GM21528 (cell line): ENCODE results near the gene TADA3.

Source experiments
- ATAC-seq: cut with Tn5 transposase; IDR thresholded peaks from one replicate; pipeline ENCODE4 v1.9.1; 2021; ENCODE audit warnings: mild to moderate bottlenecking, moderate library complexity; ENCODE audit not compliant: unreplicated experiment, low FRiP score

The TADA3 gene

DNA sequence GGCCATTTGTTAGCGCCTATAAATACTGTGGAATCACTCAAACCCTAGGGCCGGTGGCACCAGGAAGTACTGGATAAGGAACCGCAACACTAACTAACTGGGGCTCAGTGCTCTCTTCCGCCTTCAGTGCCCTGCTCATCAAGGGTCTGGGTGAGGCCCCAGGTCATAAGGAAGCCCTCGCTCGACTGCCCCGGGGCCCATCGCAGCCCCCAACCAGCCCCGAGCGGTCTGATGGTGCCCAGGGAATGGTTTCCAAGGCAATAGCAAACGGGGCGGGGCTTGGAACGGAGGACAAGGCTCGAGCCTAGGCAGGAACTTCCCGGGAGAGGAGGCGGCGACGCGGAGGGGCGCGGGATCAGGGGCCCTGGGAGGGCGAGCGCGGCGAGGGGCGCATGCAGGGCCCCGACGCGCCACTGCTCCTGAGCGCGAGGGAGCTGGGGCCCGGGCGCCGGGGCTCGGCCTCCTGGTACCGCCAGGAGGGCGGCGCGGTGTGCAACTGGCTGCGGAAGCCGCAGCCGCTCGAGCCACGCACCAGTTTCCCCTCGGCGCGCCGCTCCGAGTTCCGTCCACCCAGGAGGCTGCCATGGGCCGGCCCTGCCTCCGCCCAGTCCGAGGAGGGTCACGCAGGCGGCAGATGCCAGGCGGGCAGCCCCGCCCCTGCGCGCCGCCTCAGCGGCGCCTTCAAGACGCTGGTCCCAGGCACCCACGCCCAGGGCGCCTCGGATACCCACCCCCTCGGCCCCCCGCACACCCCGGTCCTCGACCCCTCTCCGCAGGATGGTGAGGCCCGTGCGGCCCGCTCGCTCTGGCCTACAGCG, 17.6 kb upstream of the TADA3 start, which contains the start of gene TTLL3:
TSS of gene TTLL3 (plus strand) at position 648 of the 818 bp plus-strand sequence. CDS start 400 bp downstream, outside the sequence.
- peak; percentile 51 for ATAC-seq

DNA sequence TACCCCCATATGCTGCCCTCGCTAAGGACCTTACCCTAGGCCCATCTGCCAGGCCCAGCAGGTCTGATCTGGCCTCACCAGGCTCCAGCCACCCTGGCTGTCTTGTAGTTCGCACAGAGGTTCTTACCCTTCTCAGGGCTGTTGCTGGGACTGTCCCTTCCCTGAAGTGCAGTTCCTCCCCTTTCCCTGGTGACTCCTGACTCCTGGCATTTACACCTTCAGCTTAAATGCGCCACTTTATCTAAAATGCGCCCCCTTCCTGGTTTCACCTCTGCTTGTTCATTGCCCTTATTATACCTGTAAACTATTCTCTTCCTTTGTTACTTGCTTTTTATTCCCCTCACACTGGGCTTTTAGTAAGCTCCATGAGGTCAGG, 17.0 kb upstream of the TADA3 start:
- no peak for ATAC-seq

DNA sequence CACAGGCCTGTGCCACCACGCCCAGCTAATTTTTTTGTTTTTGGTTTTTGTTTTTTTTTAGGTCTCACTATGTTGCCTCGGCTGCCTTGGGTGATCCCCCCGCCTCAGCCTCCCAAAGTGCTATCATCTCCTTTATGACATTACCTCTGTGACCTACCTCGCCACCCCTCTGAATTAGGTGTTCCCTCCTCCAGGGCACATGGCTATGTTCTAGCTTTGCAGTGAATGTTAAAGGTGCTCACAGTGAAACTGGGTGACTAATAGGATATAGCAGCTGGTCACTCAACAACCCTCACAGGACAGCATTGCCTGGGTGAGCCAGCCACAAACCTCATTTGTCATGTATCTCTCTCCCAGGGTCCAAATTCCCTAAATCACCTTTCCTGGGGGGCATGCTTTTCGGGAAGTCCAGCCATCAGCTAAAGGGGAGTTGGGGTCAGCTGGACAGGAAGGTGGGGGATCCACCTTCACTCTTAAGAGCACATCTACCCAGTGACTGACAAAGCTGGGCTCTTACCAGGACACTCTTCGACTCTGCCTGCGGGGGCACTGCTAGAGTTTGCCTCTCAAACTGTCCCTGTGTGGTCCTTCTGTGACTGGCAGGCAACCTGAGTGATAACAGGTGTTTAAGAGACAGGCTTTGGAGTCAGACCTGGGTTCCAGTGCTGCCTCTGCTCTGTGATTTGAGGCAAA, 16.2 kb upstream of the TADA3 start:
- peak; percentile 53 for ATAC-seq

DNA sequence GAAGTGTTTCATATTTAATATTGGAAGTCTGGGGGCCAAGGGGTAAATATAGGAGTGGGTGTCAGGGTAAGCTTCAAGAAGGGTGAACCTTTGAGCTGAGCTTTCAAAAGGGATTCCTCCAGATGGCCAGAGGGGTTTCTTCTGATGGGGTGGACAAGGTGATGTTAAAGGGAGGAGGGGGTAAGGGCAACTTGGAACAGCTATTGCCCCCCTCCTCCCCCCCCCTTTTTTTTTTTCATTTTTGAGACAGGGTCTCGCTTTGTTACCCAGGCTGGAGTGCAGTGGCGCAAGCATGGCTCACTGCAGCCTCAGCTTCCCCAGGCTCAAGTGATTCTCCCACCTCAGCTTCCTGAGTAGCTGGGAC, 15.7 kb upstream of the TADA3 start:
- ATAC-seq = no peak

DNA sequence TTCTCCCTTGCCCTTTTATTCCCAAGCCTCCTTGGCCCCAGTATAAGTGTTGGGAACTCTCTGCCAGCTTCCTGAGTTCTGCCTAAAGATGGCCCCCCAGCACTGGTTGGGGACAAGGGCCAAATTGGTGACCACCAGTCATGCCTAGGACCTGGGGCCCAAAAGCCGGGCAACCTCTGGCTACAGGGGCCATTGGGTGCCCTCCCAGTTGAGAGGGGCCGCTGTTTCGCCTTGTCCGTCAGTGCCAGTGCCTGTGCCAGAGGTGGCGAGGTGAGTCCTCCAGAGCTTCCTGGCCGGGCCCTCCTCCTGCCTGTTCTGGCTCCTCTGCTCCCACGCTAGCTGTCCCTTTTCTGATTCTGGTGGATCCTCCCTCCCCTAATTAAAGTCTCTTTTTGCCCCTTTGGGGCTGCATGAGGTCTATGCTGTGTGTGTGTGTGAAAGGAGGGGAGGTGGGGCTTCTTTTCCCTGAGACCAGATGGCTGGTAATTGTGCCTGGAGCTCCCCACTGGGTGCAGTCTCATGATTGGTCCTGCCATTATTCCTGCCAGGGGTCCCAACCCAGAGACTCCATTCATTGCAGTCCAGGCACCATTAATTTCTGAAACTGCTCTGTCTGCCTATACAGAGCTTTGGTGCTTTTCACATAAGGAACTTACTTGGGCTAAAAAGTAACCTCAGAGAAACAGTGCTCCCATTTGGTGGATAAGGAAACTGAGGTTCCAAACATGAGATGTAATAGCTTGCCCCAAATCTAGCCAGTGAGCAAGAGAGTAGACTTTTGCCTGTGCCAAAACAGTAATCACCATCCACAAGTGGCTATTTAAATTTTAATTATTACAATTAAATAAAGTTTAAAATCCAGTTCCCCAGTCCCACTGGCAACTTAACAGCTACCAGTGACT, 14.7 kb upstream of the TADA3 start:
- no peak for ATAC-seq

DNA sequence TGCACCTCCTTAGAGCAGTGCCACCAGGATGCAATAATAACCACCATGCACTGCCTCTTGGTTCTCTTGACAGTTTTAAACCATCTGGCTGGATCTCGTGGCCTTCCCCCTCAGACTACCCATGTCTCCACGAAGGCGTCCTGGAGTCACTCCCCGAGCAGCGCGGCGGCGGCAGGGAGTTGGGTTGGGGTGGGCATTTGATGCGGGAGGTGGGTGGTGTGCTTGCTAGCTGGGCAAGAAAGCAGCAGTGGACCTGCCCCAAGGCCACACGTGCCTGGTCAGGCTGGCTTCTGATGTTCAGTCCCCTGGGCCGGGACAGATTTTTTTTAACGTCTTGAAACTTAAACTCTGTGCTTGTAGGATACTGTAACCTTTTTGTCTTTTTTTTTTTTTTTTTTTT, 13.9 kb upstream of the TADA3 start:
- no peak for ATAC-seq

DNA sequence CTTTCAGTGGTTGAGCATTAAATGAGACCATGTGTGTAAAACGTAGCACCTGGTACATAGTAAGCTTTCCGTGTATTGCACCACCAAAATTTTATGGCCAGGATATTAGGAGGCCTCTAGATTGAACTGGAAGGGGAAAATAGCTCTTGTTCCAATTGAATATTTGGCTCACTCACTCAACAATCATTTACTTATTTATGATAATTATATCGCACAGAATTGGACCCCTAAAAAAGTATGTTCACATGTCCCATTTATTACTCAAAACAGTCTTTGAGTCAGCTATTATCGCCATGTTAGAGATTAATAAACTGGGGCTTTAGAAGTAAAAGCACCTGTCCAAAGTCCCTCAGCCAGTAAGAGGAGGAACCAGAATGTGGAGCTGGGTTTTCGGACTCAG, 12.7 kb upstream of the TADA3 start:
- ATAC-seq = no peak

DNA sequence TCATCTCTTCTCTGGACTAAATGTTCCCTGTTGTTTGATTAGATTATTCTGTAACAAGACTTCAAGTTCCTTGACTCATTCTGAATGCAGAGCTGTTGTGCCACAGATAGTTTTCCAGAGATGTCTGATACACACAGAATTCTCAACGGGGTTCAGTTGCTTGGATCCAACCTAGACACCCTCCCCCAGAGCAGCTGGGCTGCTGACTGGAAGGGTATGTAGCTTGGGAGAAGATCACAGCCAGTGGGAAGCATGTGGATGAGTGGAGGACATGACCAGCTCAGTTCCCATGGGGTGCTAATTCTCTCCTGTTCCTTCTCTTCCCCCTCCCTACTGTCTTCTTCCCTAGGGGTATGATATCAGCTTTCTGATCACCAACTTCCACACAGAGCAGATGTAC, 11.2 kb upstream of the TADA3 start:
- no peak for ATAC-seq

DNA sequence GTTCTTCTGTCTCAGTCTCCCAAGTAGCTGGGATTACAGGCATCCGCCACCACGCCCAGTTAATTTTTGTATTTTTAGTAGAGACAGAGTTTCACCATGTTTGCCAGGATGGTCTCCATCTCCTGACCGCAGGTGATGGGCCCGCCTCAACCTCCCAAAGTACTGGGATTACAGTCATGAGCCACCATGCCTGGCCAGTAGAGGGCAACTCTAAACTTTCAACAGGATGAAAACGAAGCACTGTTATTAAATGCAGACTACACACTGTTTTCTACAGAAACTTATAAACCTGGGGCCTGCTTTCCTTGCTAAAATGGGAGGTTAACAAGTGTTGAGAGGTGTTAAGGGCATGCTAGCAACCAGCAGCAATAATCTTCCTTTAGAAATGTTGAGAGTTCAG, 8.3 kb upstream of the TADA3 start:
- ATAC-seq = no peak

DNA sequence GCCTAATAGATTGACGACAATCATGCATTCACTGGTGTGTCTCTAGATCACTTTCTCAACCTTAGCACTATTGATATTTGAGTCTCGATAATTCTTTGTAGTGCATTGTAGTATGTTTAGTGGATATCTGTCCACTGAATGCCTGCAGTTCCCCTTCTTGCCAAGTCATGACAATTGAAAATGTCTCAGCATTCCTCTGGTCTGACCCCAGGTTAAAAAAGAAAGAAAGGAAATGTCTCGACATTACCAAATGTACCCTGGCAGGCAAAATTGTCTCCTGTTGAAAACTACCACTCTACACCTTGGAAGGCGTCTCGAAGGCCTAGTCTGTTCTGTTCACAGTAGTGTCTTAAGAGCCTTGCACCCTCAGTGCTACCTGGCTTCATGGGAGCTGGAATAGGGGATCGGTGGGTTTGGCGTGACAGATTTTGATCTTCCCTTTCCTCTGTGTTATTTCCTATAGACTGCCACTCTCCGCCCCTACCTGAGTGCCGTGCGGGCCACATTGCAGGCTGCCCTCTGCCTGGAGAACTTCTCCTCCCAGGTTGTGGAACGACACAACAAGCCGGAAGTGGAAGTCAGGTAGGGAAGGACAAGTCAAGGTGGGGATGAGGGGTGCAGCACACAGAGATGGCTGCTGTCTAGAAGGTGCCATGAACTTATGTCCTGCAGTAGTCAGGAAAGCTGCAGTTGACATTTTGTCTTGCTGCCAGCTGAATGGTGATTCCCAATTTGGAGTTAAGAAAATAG, 5.1 kb upstream of the TADA3 start:
- ATAC-seq = no peak

DNA sequence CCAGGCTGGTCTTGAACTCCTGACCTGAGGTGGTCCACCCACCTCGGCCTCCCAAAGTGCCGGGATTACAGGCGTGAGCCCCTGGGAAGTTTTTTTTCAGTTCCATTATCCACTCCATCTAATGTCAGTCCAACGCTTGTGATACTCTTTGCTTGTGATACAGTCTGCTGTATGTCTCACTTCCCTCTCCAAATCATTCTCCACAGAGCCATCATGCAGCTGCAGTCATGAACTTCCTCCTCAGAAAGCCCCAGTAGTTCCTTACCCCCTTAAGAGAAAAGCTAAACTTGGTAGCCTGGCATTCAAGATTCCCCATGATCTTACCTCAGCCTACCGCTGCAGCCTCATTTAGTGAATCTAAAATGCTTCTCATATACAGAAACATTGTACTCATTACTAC, 2.9 kb upstream of the TADA3 start:
- no peak for ATAC-seq

DNA sequence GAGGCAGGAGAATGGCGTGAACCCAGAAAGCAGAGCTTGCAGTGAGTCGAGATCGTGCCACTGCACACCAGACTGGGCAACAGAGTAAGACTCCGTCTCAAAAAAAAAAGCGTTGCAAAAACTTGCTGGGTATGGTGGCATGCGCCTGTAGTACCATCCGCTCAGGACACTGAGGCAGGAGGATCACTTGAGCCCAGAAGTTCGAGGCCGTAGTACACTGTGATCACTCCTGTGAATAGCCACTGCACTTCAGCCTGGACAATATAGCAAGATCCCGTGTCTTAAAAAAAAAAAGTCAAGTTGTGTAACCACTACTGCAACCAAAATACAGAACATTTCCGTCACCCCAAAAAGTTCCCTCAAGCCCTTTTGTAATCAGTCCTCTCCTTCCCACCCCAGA, 2.1 kb upstream of the TADA3 start:
- ATAC-seq = no peak

DNA sequence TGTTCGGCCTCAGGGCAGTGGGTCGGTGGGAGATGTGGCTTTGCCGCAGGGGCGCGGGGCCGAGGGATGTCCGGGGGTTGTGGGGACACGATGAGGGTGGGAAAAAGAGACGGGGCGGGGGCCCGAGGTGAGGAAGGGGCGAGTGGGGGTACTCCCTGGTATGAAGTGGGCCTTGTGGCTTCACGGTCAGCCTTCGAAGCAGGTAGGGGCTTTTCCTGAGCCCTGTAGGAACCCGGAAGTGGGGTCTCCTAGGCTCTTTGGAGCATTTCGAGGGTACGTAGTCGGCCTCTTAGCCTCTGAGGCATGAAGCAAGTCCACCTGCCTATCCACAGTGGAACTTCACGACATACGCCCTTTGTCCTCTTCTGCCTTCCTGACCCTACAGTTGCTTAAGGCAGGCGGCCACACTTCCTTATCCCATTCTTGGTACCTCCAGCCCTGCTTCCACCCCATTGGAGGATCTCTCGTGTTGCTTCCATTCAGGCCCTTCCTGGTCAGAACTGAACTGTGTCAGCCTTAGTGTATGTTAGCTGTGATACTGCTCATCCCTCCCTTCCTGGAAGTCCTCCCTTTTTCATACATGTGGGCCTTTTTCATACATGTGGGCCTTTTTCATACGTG, 998 bp upstream of the TADA3 start:
- peak; percentile 8 for ATAC-seq

DNA sequence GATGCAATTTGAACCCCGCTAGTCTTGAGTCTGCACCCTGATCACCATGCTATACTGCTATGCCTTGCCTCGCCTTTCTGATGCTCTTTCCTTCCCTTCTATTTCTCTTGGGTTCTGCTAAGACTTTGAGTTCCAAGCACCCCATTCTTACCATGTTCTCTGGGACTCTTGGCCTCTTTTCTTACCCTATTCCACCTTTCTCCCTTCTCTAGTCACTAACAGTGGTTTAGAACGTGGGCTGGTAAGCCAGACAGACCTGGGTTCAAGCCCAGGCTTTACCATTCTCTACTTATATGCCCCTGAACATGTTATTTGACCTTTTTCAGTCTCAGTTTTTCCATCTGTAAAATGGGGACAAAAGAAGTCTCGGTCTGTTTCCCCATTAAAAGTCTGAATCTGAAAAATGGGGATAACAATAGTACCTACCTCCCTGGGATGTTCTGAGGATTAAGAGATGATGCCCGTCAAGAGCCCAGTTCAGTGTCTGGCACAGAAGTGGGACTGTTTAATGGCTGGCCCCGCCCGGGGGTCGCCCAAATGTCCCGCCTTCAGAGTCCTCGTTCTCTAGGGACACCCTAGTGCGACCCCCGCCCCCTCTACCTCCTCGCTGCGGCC, 376 bp downstream of the TADA3 start:
- ATAC-seq = no peak

DNA sequence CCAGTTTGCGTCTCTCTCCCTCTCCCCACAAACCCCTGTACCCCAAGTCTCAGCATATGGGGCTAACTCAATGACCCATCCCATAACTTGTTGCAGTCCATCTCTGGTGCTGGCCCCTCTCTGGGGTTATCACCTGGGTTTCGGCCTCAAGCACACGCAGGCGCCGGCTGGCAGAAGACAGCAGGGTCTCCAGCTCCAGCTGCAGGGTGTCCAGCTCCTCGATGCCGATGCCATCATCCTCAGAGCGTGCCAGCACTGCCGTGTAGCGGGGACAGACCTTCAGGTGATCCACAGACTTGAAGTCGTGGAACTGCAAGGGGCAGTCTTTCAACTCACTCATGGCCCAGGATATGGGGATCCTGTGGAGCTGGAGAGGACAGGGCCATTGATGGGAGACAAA, 1.1 kb downstream of the TADA3 start:
- no peak for ATAC-seq

DNA sequence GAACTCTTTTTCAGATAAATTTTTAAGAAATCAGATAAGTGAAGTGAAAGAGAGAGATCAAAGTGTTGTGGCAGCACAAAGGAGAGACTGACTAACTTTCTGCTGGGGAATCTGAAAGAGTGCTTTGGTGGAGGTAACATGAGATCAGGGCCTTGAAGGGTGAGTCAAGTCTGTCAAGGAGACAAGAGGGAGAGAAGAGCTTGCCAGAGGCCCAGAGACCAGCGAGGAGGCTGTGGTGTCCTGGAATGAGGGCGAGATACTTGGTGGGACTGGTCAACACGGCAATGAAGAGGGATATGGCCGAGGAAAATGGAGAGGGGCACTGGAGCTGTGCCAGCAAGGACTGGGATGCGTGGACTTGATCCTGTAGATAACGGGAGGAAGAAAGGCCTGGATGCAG, 4.6 kb downstream of the TADA3 start:
- no peak for ATAC-seq

DNA sequence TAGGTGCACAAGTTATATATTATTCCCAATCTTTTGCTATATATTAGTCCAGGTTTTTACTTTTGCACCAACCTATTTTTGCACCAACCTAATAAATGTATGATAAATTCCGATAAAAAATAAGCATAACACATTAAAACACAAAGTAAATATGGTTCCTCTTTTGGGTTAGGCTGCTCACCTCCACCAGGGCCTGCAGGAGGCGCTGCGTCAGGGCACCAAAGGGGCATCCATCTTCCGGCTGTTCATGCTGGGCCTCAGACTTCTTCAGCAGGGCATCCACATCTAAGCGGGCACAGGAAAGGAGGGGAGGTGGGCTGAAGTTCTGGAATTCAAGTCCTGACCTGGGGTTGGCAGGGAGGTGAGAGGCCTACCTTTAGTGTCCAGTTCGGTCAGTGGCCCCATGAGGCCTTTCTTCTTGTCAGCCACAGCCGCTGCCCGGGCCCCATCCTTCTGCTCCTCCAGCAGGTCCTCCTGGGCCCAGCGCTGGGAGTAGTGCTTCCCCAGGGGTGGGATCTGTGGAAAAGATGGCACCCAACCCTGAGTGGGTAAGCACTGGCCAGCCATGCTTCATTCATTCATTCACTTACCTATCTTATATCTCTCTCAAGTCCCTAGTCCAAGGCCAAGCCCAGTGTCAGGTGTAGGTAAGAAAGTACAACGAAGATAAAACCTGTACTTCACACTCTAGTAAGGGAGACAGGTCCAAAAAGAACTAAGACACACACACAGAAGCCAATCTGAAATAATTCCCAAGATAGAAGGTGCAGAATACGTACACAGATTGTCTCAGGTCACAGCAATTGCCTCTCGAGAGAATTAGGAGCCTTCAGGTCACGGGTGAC, 5.2 kb downstream of the TADA3 start:
- ATAC-seq = no peak

DNA sequence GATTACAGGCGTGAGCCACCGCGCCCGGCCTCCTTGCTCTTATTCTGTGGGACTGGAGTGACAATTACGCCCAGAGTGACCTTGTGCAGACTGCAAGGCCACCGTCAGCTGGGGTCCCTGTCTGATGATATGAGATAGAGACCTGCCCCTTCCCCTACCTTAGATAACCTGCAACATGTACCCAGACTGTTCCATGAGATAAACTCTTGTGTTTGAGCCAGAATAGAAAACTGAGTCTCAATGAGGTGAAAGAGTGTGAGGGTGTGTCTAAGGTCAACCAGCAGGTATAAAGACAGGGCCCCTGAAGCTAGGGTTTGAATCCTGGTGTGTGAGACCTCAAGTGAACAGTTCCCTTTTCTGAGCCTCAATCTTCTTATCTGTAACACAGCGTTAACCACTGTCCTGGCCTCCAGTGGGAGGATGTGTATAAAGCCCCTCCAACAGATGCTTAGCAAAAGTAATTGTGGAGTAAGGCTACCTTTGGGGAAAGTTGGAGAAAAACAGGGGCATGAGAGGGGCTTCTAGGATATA, 6.0 kb downstream of the TADA3 start:
- ATAC-seq = no peak
